ENCODE measurements around the gene PLCH1.

- TF ChIP-seq JUN (IDR thresholded peaks at IDR 0.05; ENCODE audit: low read depth, low read length) (no peak), HDAC6 (IDR thresholded peaks at IDR 0.05; ENCODE audit: low read depth, low read length) (no peak), POLR2A (IDR thresholded peaks at IDR 0.05; ENCODE audit: control extremely low read depth in 1 of 2, low read depth in 2 of 2, low read length in 2 of 2) (no peak), TAF1 (IDR thresholded peaks at IDR 0.05; ENCODE audit: low read depth, low read length) (no peak), CEBPB (IDR thresholded peaks at IDR 0.05; ENCODE audit: low read depth, low read length) (no peak), YY1 (IDR thresholded peaks at IDR 0.05; ENCODE audit: low read depth, low read length) (no peak), RNF2 (IDR thresholded peaks at IDR 0.05; ENCODE audit: borderline replicate concordance, low read depth, low read length, missing control alignments, poor library complexity, severe bottlenecking) (no peak), HDAC2 (IDR thresholded peaks at IDR 0.05; ENCODE audit: borderline replicate concordance in 1 of 2, low read depth in 2 of 2, low read length in 2 of 2) (no peak), EP300 (IDR thresholded peaks at IDR 0.05; ENCODE audit: borderline replicate concordance in 1 of 2, low read depth in 2 of 2, low read length in 2 of 2) (no peak), POLR2AphosphoS5 (IDR thresholded peaks at IDR 0.05; ENCODE audit: low read depth, low read length) (no peak), RAD21 (IDR thresholded peaks at IDR 0.05 in 1 of 2, conservative IDR thresholded peaks at IDR 0.05 in 1 of 2; ENCODE audit: low read depth in 2 of 2, low read length in 2 of 2) (no peak)
- TF ChIP-seq, protein P1, sequence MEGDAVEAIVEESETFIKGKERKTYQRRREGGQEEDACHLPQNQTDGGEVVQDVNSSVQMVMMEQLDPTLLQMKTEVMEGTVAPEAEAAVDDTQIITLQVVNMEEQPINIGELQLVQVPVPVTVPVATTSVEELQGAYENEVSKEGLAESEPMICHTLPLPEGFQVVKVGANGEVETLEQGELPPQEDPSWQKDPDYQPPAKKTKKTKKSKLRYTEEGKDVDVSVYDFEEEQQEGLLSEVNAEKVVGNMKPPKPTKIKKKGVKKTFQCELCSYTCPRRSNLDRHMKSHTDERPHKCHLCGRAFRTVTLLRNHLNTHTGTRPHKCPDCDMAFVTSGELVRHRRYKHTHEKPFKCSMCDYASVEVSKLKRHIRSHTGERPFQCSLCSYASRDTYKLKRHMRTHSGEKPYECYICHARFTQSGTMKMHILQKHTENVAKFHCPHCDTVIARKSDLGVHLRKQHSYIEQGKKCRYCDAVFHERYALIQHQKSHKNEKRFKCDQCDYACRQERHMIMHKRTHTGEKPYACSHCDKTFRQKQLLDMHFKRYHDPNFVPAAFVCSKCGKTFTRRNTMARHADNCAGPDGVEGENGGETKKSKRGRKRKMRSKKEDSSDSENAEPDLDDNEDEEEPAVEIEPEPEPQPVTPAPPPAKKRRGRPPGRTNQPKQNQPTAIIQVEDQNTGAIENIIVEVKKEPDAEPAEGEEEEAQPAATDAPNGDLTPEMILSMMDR (IDR thresholded peaks at IDR 0.05; ENCODE audit: control extremely low read depth in 1 of 3, insufficient read depth in 1 of 3, low read depth in 1 of 3, low read length in 3 of 3): no peak
Measured at GRCh38 chr3:155572085-155572484, 172.8 kb downstream of the PLCH1 start.

Data from H1 (cell line).